ENCODE results near the gene NME7. TPM values are rescaled to one million over a fixed set of nuclear protein-coding genes. Genes with fewer than 3 reads are reported as not detected.

The NME7 gene
- total RNA-seq, 1 experiment from 2014 or later, result 25.2 TPM

- CTCF ChIA-PET, result interaction anchor here (0.6 to 2.0 kb wide), 4 partner anchors 8 to 213 kb away, joined by 3 to 8 read pairs (median 3); no protein-coding TSS in a partner anchor
- peaks cover 58% of the 10 kb centered on the region for H3K4me1 Mint-ChIP-seq (ENCODE audit: low read depth, unreplicated experiment)
- no peaks in the 10 kb centered on the region for H3K9me3 Mint-ChIP-seq (ENCODE audit: low read depth, unreplicated experiment)
- no peak overlapping the region for H3K4me3 Mint-ChIP-seq (ENCODE audit: low read depth, unreplicated experiment)
- intact Hi-C loops (cut with micrococcal nuclease; ENCODE audit: unreplicated experiment), result loop anchor here (5.0 to 10.0 kb wide), 2 partner anchors 214 to 528 kb away; no protein-coding TSS in a partner anchor
- peaks cover 91% of the 10 kb centered on the region for H3K36me3 Mint-ChIP-seq (ENCODE audit: insufficient read depth, unreplicated experiment)
- DNase-seq, result no peak
- H3K27me3 Mint-ChIP-seq (ENCODE audit: unreplicated experiment), result no peaks in the 10 kb centered on the region
- peak overlapping the region; percentile 80 for H3K27ac Mint-ChIP-seq (ENCODE audit: unreplicated experiment)
- no TSS peak for BruUV-seq (replicated peaks)
- no peak for TF ChIP-seq CTCF (IDR thresholded peaks at IDR 0.05; ENCODE audit: unreplicated experiment)
Measured at GRCh38 chr1:169133228-169133576, 234.4 kb downstream of the NME7 start.

GRCh38 chr1:169132512-169133227, 234.9 kb downstream of the NME7 start:
- H3K4me1 Mint-ChIP-seq (ENCODE audit: low read depth, unreplicated experiment), result peaks cover 63% of the 10 kb centered on the region
- peaks cover 96% of the 10 kb centered on the region for H3K36me3 Mint-ChIP-seq (ENCODE audit: insufficient read depth, unreplicated experiment)
- BruUV-seq (replicated peaks), result no TSS peak
- H3K4me3 Mint-ChIP-seq (ENCODE audit: low read depth, unreplicated experiment), result peak overlapping the region; percentile 13
- H3K27ac Mint-ChIP-seq (ENCODE audit: unreplicated experiment), result peak overlapping the region; percentile 82
- H3K9me3 Mint-ChIP-seq (ENCODE audit: low read depth, unreplicated experiment), result no peaks in the 10 kb centered on the region
- DNase-seq, result no peak
- TF ChIP-seq CTCF (IDR thresholded peaks at IDR 0.05; ENCODE audit: unreplicated experiment), result no peak
- H3K27me3 Mint-ChIP-seq (ENCODE audit: unreplicated experiment), result no peaks in the 10 kb centered on the region
- intact Hi-C loops (cut with micrococcal nuclease; ENCODE audit: unreplicated experiment), result loop anchor here (5.0 to 10.0 kb wide), 2 partner anchors 215 to 528 kb away; no protein-coding TSS in a partner anchor
- CTCF ChIA-PET, result interaction anchor here (0.6 to 2.0 kb wide), 2 partner anchors 15 to 91 kb away, joined by 3 to 8 read pairs; no protein-coding TSS in a partner anchor

- Mint-ChIP-seq H3K27me3 (ENCODE audit: unreplicated experiment) (no peaks in the 10 kb centered on the region), H3K9me3 (ENCODE audit: low read depth, unreplicated experiment) (no peaks in the 10 kb centered on the region), H3K4me1 (ENCODE audit: low read depth, unreplicated experiment) (peaks cover 72% of the 10 kb centered on the region), H3K36me3 (ENCODE audit: insufficient read depth, unreplicated experiment) (peaks cover 99% of the 10 kb centered on the region), H3K27ac (ENCODE audit: unreplicated experiment) (peak overlapping the region; percentile 82), H3K4me3 (ENCODE audit: low read depth, unreplicated experiment) (no peak overlapping the region)
- TF ChIP-seq CTCF (IDR thresholded peaks at IDR 0.05; ENCODE audit: unreplicated experiment), result no peak
- BruUV-seq (replicated peaks), result no TSS peak
- intact Hi-C loops (cut with micrococcal nuclease; ENCODE audit: unreplicated experiment), result loop anchor here (5.0 to 10.0 kb wide), 2 partner anchors 217 to 526 kb away; no protein-coding TSS in a partner anchor
- CTCF ChIA-PET, result no interaction called here
- no peak for DNase-seq
Measured at GRCh38 chr1:169130683-169131082, 236.9 kb downstream of the NME7 start.

GRCh38 chr1:169129109-169129784, 238.3 kb downstream of the NME7 start:
- H3K27ac Mint-ChIP-seq (ENCODE audit: unreplicated experiment), result peak overlapping the region; percentile 53
- H3K9me3 Mint-ChIP-seq (ENCODE audit: low read depth, unreplicated experiment), result no peaks in the 10 kb centered on the region
- DNase-seq, result no peak
- intact Hi-C loops (cut with micrococcal nuclease; ENCODE audit: unreplicated experiment), result no loop called here
- H3K4me3 Mint-ChIP-seq (ENCODE audit: low read depth, unreplicated experiment), result peak overlapping the region; percentile 6
- peaks cover 99% of the 10 kb centered on the region for H3K36me3 Mint-ChIP-seq (ENCODE audit: insufficient read depth, unreplicated experiment)
- H3K27me3 Mint-ChIP-seq (ENCODE audit: unreplicated experiment), result no peaks in the 10 kb centered on the region
- TF ChIP-seq CTCF (IDR thresholded peaks at IDR 0.05; ENCODE audit: unreplicated experiment), result no peak
- CTCF ChIA-PET, result interaction anchor here (1.4 kb wide), 1 partner anchor 13 kb away, joined by 3 read pairs; no protein-coding TSS in a partner anchor
- H3K4me1 Mint-ChIP-seq (ENCODE audit: low read depth, unreplicated experiment), result peaks cover 86% of the 10 kb centered on the region
- BruUV-seq (replicated peaks), result no TSS peak
